Activated T-cell treated with anti-CD3 and anti-CD28 coated beads for 1 hour (primary cell): ENCODE results near the gene AKR1C2.
"Not testable (repeated sequence)": the region's sequence is repeated elsewhere in the genome, so short reads cannot be mapped to it uniquely, and the experiment has no call there.

Experiments
- DNase-seq: peaks from one replicate; pipeline ENCODE4 v3.0.0-alpha.2; 2020; ENCODE audit warnings: low read depth

The AKR1C2 gene

DNA sequence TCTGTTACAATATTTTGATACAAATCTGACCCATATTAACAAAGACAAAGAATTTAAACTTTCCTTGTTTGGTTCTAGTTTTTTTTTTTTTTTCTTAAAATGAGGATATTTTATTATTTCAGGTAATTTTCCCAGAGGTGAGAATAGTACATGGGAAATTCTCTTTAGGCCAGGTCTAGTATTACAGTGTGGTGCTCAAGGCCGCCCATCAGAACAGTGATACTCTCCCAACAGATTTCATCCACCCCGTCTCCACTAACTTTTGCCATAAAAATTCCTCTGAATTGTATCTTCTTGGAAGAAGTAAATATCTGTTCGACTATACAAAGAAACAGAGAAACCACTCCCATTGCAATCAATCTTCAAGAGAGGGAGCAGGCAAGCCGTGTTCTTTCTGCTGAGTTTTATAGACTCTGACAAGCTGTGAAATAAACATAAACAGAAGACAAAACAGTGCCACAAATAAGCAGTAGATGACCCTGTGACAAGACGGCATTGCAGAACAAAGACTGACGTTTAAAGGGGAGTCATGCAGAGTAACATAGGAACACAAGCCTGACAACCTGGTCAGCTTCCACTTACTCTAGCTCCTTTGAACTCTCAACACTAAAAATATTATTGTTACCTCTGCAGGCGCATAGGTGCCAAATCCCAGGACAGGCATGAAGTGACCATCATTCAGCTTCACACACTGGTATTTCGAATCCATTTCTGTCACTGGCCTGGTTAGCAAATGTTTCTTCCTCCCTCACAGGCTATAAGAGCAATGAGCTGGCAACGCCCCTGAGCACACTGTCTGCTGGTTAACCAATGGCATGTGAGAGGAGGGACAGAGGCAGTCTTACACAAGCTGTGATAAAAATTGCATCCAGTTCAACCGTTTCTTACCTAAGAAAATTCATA, at the start of gene AKR1C2:
TSS of gene AKR1C2 (minus strand) at position 731 of the 903 bp plus-strand sequence. CDS start at position 709, 22 bp downstream.
- DNase-seq: not testable (repeated sequence)

DNA sequence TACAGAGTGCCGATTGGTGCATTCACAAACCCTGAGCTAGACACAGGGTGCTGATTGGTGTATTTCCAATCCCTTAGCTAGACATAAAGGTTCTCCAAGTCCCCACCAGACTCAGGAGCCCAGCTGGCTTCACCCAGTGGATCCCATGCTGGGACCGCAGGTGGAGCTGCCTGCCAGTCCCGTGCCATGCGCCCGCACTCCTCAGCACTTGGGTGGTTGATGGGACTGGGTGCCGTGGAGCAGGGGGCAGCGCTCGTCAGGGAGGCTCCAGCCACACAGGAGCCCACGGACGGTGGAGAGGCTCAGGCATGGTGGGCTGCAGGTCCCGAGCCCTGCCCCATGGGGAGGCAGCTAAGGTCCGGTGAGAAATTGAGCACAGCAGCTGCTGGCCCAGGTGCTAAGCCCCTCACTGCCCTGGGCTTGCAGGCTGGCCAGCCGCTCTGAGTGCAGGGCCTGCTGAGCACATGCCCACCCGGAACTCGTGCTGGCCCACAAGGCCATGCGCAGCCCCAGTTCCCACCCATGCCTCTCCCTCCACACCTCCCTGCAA, 49.4 kb upstream of the AKR1C2 start:
- DNase-seq: not testable (repeated sequence)

GRCh38 chr10:5047912-5048628, 44.4 kb upstream of the AKR1C2 start:
- DNase-seq: no peak

DNA sequence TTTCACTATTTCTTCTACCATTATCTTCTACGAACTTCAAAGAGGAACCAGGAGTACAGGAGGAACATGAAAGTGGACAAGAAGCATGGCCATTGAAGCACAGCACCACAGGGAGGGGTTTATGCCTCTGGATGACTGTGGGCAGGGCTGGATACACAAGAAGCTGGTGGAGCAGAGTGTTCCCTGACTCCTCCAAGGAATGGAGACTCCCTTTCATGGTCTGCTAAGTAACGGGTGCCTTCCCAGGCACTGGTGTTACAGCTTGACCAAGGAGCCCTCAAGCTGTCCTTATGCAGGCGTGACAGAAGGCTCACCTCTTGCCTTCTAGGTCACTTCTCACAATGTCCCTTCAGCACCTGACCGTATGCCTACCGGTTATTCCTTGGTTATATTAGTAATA, 43.4 kb upstream of the AKR1C2 start:
- not testable (repeated sequence) for DNase-seq

DNA sequence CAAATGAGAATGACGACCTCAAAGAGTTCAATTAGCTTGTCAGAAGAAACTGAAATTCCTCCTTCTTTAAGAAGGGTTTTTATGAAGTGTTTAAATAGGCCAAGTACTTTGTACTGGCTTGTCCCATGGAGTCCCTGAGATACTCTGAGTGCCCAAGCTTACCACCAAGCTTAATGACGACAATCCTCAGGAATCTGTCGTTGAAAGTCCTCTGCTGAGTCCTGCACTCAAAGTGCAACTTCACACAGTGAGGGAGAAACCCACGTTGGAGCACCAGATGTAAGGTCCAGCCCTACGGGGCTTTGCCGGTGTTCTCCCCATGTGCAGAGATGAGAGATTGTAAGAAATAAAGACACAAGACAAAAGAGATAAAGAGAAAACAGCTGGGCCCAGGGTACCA, 42.8 kb upstream of the AKR1C2 start:
- no peak for DNase-seq

- no peak for DNase-seq
Measured at GRCh38 chr10:5045095-5045494, 41.4 kb upstream of the AKR1C2 start.

DNA sequence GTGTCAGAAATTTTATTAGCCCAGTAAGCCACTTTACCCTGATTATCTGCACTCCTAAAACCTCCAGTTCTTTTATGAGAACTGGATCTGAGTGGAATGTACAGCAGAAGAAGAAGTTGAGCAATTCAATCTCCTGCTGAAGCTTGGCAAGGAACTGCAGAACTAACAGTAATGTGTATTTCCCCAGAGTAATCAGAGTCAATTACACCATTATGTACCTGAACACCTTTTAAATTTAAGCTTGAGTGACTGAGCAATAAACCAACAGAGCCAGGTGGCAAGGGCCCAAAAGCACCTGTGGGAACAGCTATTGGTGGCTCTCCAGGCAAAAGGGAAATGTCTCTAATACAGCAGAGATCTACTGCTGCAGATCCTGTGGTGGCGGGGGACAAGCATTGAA, 40.1 kb upstream of the AKR1C2 start:
- no peak for DNase-seq

DNA sequence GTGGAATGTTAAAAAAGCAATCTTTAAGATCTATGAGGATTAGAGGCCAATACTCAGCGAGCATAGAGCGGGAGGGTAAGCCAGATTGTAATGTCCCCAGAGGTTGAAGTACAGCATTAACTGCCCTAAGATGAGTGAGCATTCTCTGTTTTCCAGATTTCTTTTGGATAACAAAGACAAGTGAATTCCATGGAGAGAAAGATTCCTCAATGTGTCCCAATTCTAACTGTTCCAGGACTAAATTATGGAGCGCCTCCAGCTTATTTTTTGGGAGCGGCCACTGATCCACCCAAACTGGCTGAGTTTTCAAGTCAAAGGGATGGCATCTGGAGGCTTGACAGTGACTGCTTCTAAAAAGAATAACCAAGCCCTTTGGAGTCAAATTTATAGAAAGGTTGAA, 39.3 kb upstream of the AKR1C2 start:
- no peak for DNase-seq

- no peak for DNase-seq
Measured at GRCh38 chr10:5041471-5042023, 37.9 kb upstream of the AKR1C2 start.

GRCh38 chr10:5040781-5041470, 37.3 kb upstream of the AKR1C2 start:
- DNase-seq: no peak

DNA sequence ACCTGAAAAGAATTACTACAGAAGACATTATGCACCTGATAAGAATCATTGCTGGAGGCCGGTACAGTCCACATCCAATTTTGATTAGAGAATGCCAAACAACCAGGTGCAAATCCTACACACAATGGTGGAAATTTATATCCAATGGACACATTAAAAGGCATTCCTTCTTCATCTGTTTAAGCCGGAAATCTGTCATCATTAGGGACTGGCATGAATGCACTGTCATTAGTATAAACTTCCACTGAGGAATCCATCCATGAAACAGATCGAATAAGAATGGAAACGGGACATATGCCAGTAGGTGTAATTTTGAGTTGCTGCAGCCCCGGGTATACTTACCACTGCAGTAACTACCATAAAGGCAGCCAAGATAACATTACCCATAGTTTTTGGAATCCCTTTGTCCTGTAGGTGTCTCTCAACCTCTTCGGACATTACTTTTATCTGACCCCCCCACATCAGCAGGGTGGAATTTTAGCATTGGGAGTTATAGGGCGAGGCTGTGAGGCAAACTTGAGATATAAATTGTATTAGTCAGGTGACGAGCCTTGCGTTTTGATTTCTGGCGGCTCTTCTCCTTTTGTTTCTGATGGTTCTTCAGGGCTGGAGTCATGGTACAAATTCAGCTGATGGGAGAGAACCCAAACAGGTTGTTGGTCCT, 36.5 kb upstream of the AKR1C2 start:
- no peak for DNase-seq

- no peak for DNase-seq
Measured at GRCh38 chr10:5038733-5039132, 35.1 kb upstream of the AKR1C2 start.

- DNase-seq: no peak
Measured at GRCh38 chr10:5038101-5038500, 34.4 kb upstream of the AKR1C2 start.

- DNase-seq: no peak
Measured at GRCh38 chr10:5036511-5036910, 32.9 kb upstream of the AKR1C2 start.

- DNase-seq: no peak
Measured at GRCh38 chr10:5035356-5035755, 31.7 kb upstream of the AKR1C2 start.

- DNase-seq: no peak
Measured at GRCh38 chr10:5034588-5034987, 30.9 kb upstream of the AKR1C2 start.

- no peak for DNase-seq
Measured at GRCh38 chr10:5033061-5033778, 29.6 kb upstream of the AKR1C2 start.

DNA sequence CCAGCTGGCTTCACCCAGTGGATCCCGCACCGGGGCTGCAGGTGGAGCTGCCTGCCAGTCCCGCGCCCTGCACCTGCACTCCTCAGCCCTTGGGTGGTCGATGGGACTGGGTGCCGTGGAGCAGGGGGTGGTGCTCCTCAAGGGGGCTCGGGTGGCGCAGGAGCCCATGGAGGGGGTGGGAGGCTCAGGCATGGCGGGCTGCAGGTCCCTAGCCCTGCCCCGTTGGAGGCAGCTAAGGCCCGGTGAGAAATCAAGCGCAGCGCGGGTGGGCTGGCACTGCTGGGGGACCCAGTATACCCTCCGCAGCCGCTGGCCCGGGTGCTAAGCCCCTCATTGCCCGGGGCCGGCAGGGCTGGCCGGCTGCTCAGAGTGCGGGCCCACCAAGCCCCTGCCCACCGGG, 28.8 kb upstream of the AKR1C2 start:
- not testable (repeated sequence) for DNase-seq

- DNase-seq: not testable (repeated sequence)
Measured at GRCh38 chr10:5031588-5031987, 27.9 kb upstream of the AKR1C2 start.

- DNase-seq: no peak
Measured at GRCh38 chr10:5030989-5031388, 27.3 kb upstream of the AKR1C2 start.

DNA sequence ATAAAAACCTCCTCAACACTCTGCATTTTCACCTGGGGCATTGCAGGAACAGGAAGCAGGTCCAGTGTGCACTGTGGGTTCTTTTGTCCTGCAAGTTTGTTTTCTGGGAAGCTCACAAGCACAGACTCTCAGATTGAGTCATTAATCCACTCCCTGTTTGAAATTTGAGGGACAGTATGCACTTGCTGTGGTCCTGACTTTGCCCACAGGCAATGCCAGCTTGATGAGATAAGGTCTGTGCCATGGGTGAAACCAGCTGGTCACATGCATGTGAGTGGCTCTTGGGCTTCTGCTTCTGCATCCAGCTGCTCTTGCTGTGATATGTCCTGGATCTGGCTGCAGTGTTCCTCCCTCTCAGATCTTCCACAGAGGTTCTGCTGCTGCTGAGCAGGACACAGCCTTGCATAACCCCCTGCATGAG, 21.8 kb upstream of the AKR1C2 start:
- DNase-seq: not testable (repeated sequence)
